ENCODE results near the gene CBX1.

- no peak for TF ChIP-seq POLR2A (IDR thresholded peaks at IDR 0.05)
- no peak for TF ChIP-seq CTCF (IDR thresholded peaks at IDR 0.05)
- TF ChIP-seq EP300 (IDR thresholded peaks at IDR 0.05; ENCODE audit: low read depth), result no peak
- no peak for TF ChIP-seq POLR2AphosphoS5 (IDR thresholded peaks at IDR 0.05)
Observed at GRCh38 chr17:48102798-48103715, 1.8 kb upstream of the CBX1 start.

Measured in transverse colon (tissue), 4 donors.